Nephron progenitor cell (in vitro differentiated cells): ENCODE data around the gene TRPM6.

Experiments
- DNase-seq: peaks from one replicate; pipeline ENCODE4 v3.0.0; 2021
- H3K27ac Mint-ChIP-seq: 2 replicates; pipeline ENCODE4 v1.8.0; 2021; ENCODE audit warnings: mild to moderate bottlenecking, moderate library complexity, mixed read lengths
- H3K27me3 Mint-ChIP-seq: 2 replicates; pipeline ENCODE4 v1.8.0; 2021; ENCODE audit warnings: mild to moderate bottlenecking, low read depth, mixed read lengths; ENCODE audit not compliant: poor library complexity
- H3K36me3 Mint-ChIP-seq: 2 replicates; pipeline ENCODE4 v1.8.0; 2021; ENCODE audit warnings: low read depth, mixed read lengths
- H3K4me1 Mint-ChIP-seq: 2 replicates; pipeline ENCODE4 v1.8.0; 2021; ENCODE audit warnings: mixed read lengths
- H3K4me3 Mint-ChIP-seq: 2 replicates; pipeline ENCODE4 v1.8.0; 2021; ENCODE audit warnings: mild to moderate bottlenecking, moderate library complexity, mixed read lengths
- H3K9me3 Mint-ChIP-seq: 2 replicates; pipeline ENCODE4 v1.8.0; 2021; ENCODE audit warnings: mild to moderate bottlenecking, moderate library complexity, mixed read lengths
- CTCF ChIP-seq: fragments of 200-600 bp; sonication (generic); IDR thresholded peaks from 2 replicates; pipeline ENCODE4 v1.5.0; 2021; ENCODE audit warnings: antibody characterized with exemption

The TRPM6 gene

GRCh38 chr9:74696520-74696919 lies 191.2 kb downstream of the TRPM6 start:
- Mint-ChIP-seq H3K36me3 (no peaks in the 10 kb centered on the region), H3K27me3 (no peaks in the 10 kb centered on the region), H3K4me3 (no peak overlapping the region), H3K9me3 (no peaks in the 10 kb centered on the region), H3K27ac (no peak overlapping the region), H3K4me1 (no peaks in the 10 kb centered on the region)
- TF ChIP-seq CTCF: no peak
- no peak for DNase-seq

GRCh38 chr9:74691058-74691457 lies 196.7 kb downstream of the TRPM6 start:
- no peaks in the 10 kb centered on the region for H3K36me3 Mint-ChIP-seq
- H3K27ac Mint-ChIP-seq: no peak overlapping the region
- no peaks in the 10 kb centered on the region for H3K9me3 Mint-ChIP-seq
- no peaks in the 10 kb centered on the region for H3K4me1 Mint-ChIP-seq
- H3K27me3 Mint-ChIP-seq: peaks cover 4% of the 10 kb centered on the region
- no peak overlapping the region for H3K4me3 Mint-ChIP-seq
- no peak for TF ChIP-seq CTCF
- DNase-seq: no peak

GRCh38 chr9:74683322-74683721 lies 204.4 kb downstream of the TRPM6 start:
- Mint-ChIP-seq H3K9me3 (no peaks in the 10 kb centered on the region), H3K4me1 (peaks cover 5% of the 10 kb centered on the region), H3K27ac (no peak overlapping the region), H3K36me3 (no peaks in the 10 kb centered on the region), H3K4me3 (no peak overlapping the region), H3K27me3 (peaks cover 4% of the 10 kb centered on the region)
- DNase-seq: no peak
- TF ChIP-seq CTCF: no peak

- Mint-ChIP-seq H3K27ac (no peak overlapping the region), H3K27me3 (no peaks in the 10 kb centered on the region), H3K4me1 (peaks cover 5% of the 10 kb centered on the region), H3K4me3 (no peak overlapping the region), H3K9me3 (no peaks in the 10 kb centered on the region), H3K36me3 (no peaks in the 10 kb centered on the region)
- DNase-seq: no peak
- no peak for TF ChIP-seq CTCF
Measured at GRCh38 chr9:74681906-74682305, 205.8 kb downstream of the TRPM6 start.

- DNase-seq: no peak
- H3K36me3 Mint-ChIP-seq: no peaks in the 10 kb centered on the region
- no peaks in the 10 kb centered on the region for H3K9me3 Mint-ChIP-seq
- TF ChIP-seq CTCF: no peak
- H3K27ac Mint-ChIP-seq: no peak overlapping the region
- no peaks in the 10 kb centered on the region for H3K4me1 Mint-ChIP-seq
- no peak overlapping the region for H3K4me3 Mint-ChIP-seq
- H3K27me3 Mint-ChIP-seq: peaks cover 9% of the 10 kb centered on the region
Measured at GRCh38 chr9:74674077-74674476, 213.6 kb downstream of the TRPM6 start.
